ENCODE measurements around the gene TRIM67.

TRIM67 gene

GRCh38 chr1:231176421-231176820, 14.6 kb downstream of the TRIM67 start:
- TF ChIP-seq POLR2A (IDR thresholded peaks at IDR 0.05; ENCODE audit: low read depth, low read length), result no peak
- TF ChIP-seq TAF1 (IDR thresholded peaks at IDR 0.05; ENCODE audit: borderline replicate concordance, low read depth, low read length), result no peak
- no peak for TF ChIP-seq POLR2AphosphoS5 (IDR thresholded peaks at IDR 0.05; ENCODE audit: low read depth, low read length)
- no peak for FAIRE-seq
- no peak for DNase-seq (ENCODE audit: insufficient read length)

- DNase-seq (ENCODE audit: insufficient read length), result no peak
Observed at GRCh38 chr1:231177226-231177625, 15.4 kb downstream of the TRIM67 start.

GRCh38 chr1:231177936-231178335, 16.1 kb downstream of the TRIM67 start:
- FAIRE-seq (no peak), DNase-seq (ENCODE audit: insufficient read length) (no peak)
- TF ChIP-seq POLR2AphosphoS5 (IDR thresholded peaks at IDR 0.05; ENCODE audit: low read depth, low read length) (no peak), POLR2A (IDR thresholded peaks at IDR 0.05; ENCODE audit: low read depth, low read length) (no peak), TAF1 (IDR thresholded peaks at IDR 0.05; ENCODE audit: borderline replicate concordance, low read depth, low read length) (no peak)

More at GRCh38 chr1:231177226-231177625, 15.4 kb downstream of the TRIM67 start:
- no peak for FAIRE-seq
- TF ChIP-seq POLR2AphosphoS5 (IDR thresholded peaks at IDR 0.05; ENCODE audit: low read depth, low read length) (no peak), TAF1 (IDR thresholded peaks at IDR 0.05; ENCODE audit: borderline replicate concordance, low read depth, low read length) (no peak), POLR2A (IDR thresholded peaks at IDR 0.05; ENCODE audit: low read depth, low read length) (no peak)

- TF ChIP-seq TAF1 (IDR thresholded peaks at IDR 0.05; ENCODE audit: borderline replicate concordance, low read depth, low read length), result no peak
- TF ChIP-seq POLR2A (IDR thresholded peaks at IDR 0.05; ENCODE audit: low read depth, low read length), result no peak
- TF ChIP-seq POLR2AphosphoS5 (IDR thresholded peaks at IDR 0.05; ENCODE audit: low read depth, low read length), result no peak
- DNase-seq (ENCODE audit: insufficient read length), result no peak
- FAIRE-seq, result no peak
Observed at GRCh38 chr1:231178970-231179369, 17.1 kb downstream of the TRIM67 start.

- FAIRE-seq, result no peak
- TF ChIP-seq POLR2A (IDR thresholded peaks at IDR 0.05; ENCODE audit: low read depth, low read length) (no peak), POLR2AphosphoS5 (IDR thresholded peaks at IDR 0.05; ENCODE audit: low read depth, low read length) (no peak)
- DNase-seq (ENCODE audit: insufficient read length), result no peak
Observed at GRCh38 chr1:231180034-231180433, 18.2 kb downstream of the TRIM67 start.

- DNase-seq (ENCODE audit: insufficient read length) (no peak), FAIRE-seq (no peak)
- TF ChIP-seq TAF1 (IDR thresholded peaks at IDR 0.05; ENCODE audit: borderline replicate concordance, low read depth, low read length) (no peak), POLR2A (IDR thresholded peaks at IDR 0.05; ENCODE audit: low read depth, low read length) (no peak), POLR2AphosphoS5 (IDR thresholded peaks at IDR 0.05; ENCODE audit: low read depth, low read length) (no peak)
Observed at GRCh38 chr1:231181271-231181670, 19.4 kb downstream of the TRIM67 start.

- DNase-seq (ENCODE audit: insufficient read length) (no peak), FAIRE-seq (no peak)
- TF ChIP-seq POLR2AphosphoS5 (IDR thresholded peaks at IDR 0.05; ENCODE audit: low read depth, low read length) (no peak), TAF1 (IDR thresholded peaks at IDR 0.05; ENCODE audit: borderline replicate concordance, low read depth, low read length) (no peak), POLR2A (IDR thresholded peaks at IDR 0.05; ENCODE audit: low read depth, low read length) (no peak)
Observed at GRCh38 chr1:231182317-231182716, 20.5 kb downstream of the TRIM67 start.

- no peak for TF ChIP-seq POLR2AphosphoS5 (IDR thresholded peaks at IDR 0.05; ENCODE audit: low read depth, low read length)
- TF ChIP-seq TAF1 (IDR thresholded peaks at IDR 0.05; ENCODE audit: borderline replicate concordance, low read depth, low read length), result no peak
- no peak for TF ChIP-seq POLR2A (IDR thresholded peaks at IDR 0.05; ENCODE audit: low read depth, low read length)
- no peak for FAIRE-seq
- no peak for DNase-seq (ENCODE audit: insufficient read length)
Observed at GRCh38 chr1:231183639-231184590, 22.1 kb downstream of the TRIM67 start.

GRCh38 chr1:231184891-231185290, 23.0 kb downstream of the TRIM67 start:
- no peak for FAIRE-seq
- no peak for TF ChIP-seq POLR2AphosphoS5 (IDR thresholded peaks at IDR 0.05; ENCODE audit: low read depth, low read length)
- TF ChIP-seq TAF1 (IDR thresholded peaks at IDR 0.05; ENCODE audit: borderline replicate concordance, low read depth, low read length), result no peak
- no peak for TF ChIP-seq POLR2A (IDR thresholded peaks at IDR 0.05; ENCODE audit: low read depth, low read length)
- no peak for DNase-seq (ENCODE audit: insufficient read length)

- DNase-seq (ENCODE audit: insufficient read length) (no peak), FAIRE-seq (no peak)
- TF ChIP-seq POLR2A (IDR thresholded peaks at IDR 0.05; ENCODE audit: low read depth, low read length), result no peak
- no peak for TF ChIP-seq TAF1 (IDR thresholded peaks at IDR 0.05; ENCODE audit: borderline replicate concordance, low read depth, low read length)
- no peak for TF ChIP-seq POLR2AphosphoS5 (IDR thresholded peaks at IDR 0.05; ENCODE audit: low read depth, low read length)
Observed at GRCh38 chr1:231185391-231185790, 23.5 kb downstream of the TRIM67 start.

GRCh38 chr1:231186356-231187115, 24.7 kb downstream of the TRIM67 start:
- TF ChIP-seq POLR2A (IDR thresholded peaks at IDR 0.05; ENCODE audit: low read depth, low read length) (no peak), POLR2AphosphoS5 (IDR thresholded peaks at IDR 0.05; ENCODE audit: low read depth, low read length) (no peak), TAF1 (IDR thresholded peaks at IDR 0.05; ENCODE audit: borderline replicate concordance, low read depth, low read length) (no peak)
- FAIRE-seq (no peak), DNase-seq (ENCODE audit: insufficient read length) (no peak)
